Right lobe of liver (tissue), 6 donors: ENCODE data around the gene ERBB4. TPM values are rescaled to one million over a fixed set of nuclear protein-coding genes. Genes with fewer than 3 reads are reported as not detected.

Experiments used
- ATAC-seq, 4 donors: fragments of 200-7000 bp; cut with Tn5 transposase; one replicate each; pipeline ENCODE4 v1.9.1; 2020; ENCODE audit warnings: mild to moderate bottlenecking in 4 of 4, moderate library complexity in 4 of 4
- DNase-seq, 3 donors: peaks; one replicate each; pipeline ENCODE4 v3.0.0-alpha.2; 2020
- H3K27ac ChIP-seq, 3 donors: fragments of 200-600 bp; one replicate each; pipeline ENCODE4 v1.8.0; 2022
- H3K27me3 ChIP-seq, 2 donors: fragments of 200-600 bp; one replicate each; pipeline ENCODE4 v1.8.0; 2022
- H3K36me3 ChIP-seq, 4 donors: fragments of 200-600 bp; sonication (generic) in 1 of 4; one replicate each; pipeline versions ENCODE4 v1.5.1 to v1.8.0; 2017 to 2022; ENCODE audit warnings: control low read depth in 1 of 4
- H3K4me1 ChIP-seq, 4 donors: fragments of 200-600 bp; sonication (generic) in 1 of 4; one replicate each; pipeline versions ENCODE4 v1.5.1 to v1.8.0; 2017 to 2022; ENCODE audit warnings: control low read depth in 1 of 4
- H3K4me3 ChIP-seq, 3 donors: fragments of 200-600 bp; one replicate each; pipeline ENCODE4 v1.8.0; 2022
- H3K9me3 ChIP-seq, 4 donors: fragments of 200-600 bp; sonication (generic) in 1 of 4; one replicate each; pipeline versions ENCODE4 v1.5.1 to v1.8.0; 2017 to 2022; ENCODE audit warnings: control low read depth in 1 of 4
- CTCF ChIP-seq, 4 donors: fragments of 200-600 bp in 3 of 4; fragments of 450-650 bp in 1 of 4; IDR thresholded peaks; one replicate each; pipeline versions ENCODE4 v1.5.1 to v1.8.0; 2016 to 2022; ENCODE audit warnings: antibody characterized with exemption in 4 of 4, mild to moderate bottlenecking in 2 of 4
- POLR2A ChIP-seq: fragments of 450-650 bp; IDR thresholded peaks from one replicate; pipeline ENCODE4 v1.6.1; 2017; ENCODE audit warnings: antibody characterized with exemption, mild to moderate bottlenecking
- WGBS: methylation state at CpG from one replicate; pipeline ENCODE4 v1.1.6; 2018; ENCODE audit warnings: low coverage, low lambda C conversion rate; ENCODE audit not compliant: insufficient coverage; ENCODE audit errors: missing lambda C conversion rate; 5-methylcytosine and 5-hydroxymethylcytosine counted together
- intact Hi-C, 2 donors: fragments of 100-400 bp; cut with DNase I; formaldehyde crosslinking; loops; one replicate each; pipeline versions ENCODE4 v1.11.2 to v1.14.1; 2022
- total RNA-seq, 6 experiments: library from RNA; depleted of rRNA in 2 of 6; stranded (reverse); fragments of >200 nt in 2 of 6; fragmentation: NEBNext Ultra II Directional in 3 of 6; extraction: Animal tissue kit (Norgen Biotek cat#: 25700) in 3 of 6; gene quantifications; one replicate each; pipeline versions ENCODE4 v1.1.0 to v1.2.4, GENCODE V29; 2016 to 2023
- donor health status: DM: no; HTN: yes; CAD: no.
- donor health status: DM: no; HTN: no; CAD: no.
- donor health status: DM: no; HTN: no; CAD: no.
- donor health status: DM: no; HTN: yes; CAD: no.
- donor health status: DM: no; HTN: yes; CAD: no.

Gene ERBB4
- total RNA-seq, 6 experiments from 2014 or later, result 0.02 to 0.59 (median 0.08) TPM; not detected in 2

- Histone ChIP-seq H3K4me1 (no peaks in the 10 kb centered on the region), H3K27me3 (no peaks in the 10 kb centered on the region), H3K9me3 (no peaks in the 10 kb centered on the region), H3K4me3 (no peak overlapping the region), H3K36me3 (no peaks in the 10 kb centered on the region), H3K27ac (no peak overlapping the region)
- TF ChIP-seq CTCF (IDR thresholded peaks at IDR 0.05) (no peak), POLR2A (no peak)
- ATAC-seq, result no peak
- intact Hi-C loops, result no loop called here
- 38% methylated on average over 3 of the region's 3 CpGs for WGBS
- DNase-seq, result no peak
Observed at GRCh38 chr2:211654211-211654780, 884.3 kb downstream of the ERBB4 start.

- Histone ChIP-seq H3K4me3 (no peak overlapping the region), H3K36me3 (no peaks in the 10 kb centered on the region), H3K27ac (no peak overlapping the region), H3K9me3 (no peaks in the 10 kb centered on the region), H3K4me1 (no peaks in the 10 kb centered on the region), H3K27me3 (no peaks in the 10 kb centered on the region)
- DNase-seq (no peak), ATAC-seq (no peak)
- intact Hi-C loops, result no loop called here
- 53% methylated on average over 1 of the region's 1 CpG for WGBS
- TF ChIP-seq CTCF (IDR thresholded peaks at IDR 0.05), result no peak
- TF ChIP-seq POLR2A, result no peak
Observed at GRCh38 chr2:211652327-211652726, 886.3 kb downstream of the ERBB4 start.

- Histone ChIP-seq H3K4me3 (no peak overlapping the region), H3K4me1 (no peaks in the 10 kb centered on the region), H3K9me3 (no peaks in the 10 kb centered on the region), H3K36me3 (no peaks in the 10 kb centered on the region), H3K27me3 (no peaks in the 10 kb centered on the region), H3K27ac (no peak overlapping the region)
- intact Hi-C loops, result no loop called here
- WGBS, result 47% methylated on average over 2 of the region's 2 CpGs
- no peak for ATAC-seq
- TF ChIP-seq POLR2A (no peak), CTCF (IDR thresholded peaks at IDR 0.05) (no peak)
- no peak for DNase-seq
Observed at GRCh38 chr2:211649331-211649730, 889.3 kb downstream of the ERBB4 start.

- intact Hi-C loops, result no loop called here
- Histone ChIP-seq H3K27me3 (no peaks in the 10 kb centered on the region), H3K4me1 (no peaks in the 10 kb centered on the region), H3K4me3 (no peak overlapping the region), H3K36me3 (no peaks in the 10 kb centered on the region), H3K9me3 (no peaks in the 10 kb centered on the region), H3K27ac (no peak overlapping the region)
- ATAC-seq (no peak), DNase-seq (no peak)
- no peak for TF ChIP-seq CTCF (IDR thresholded peaks at IDR 0.05)
- no peak for TF ChIP-seq POLR2A
- WGBS, result 29% methylated on average over 1 of the region's 1 CpG
Observed at GRCh38 chr2:211631503-211631902, 907.1 kb downstream of the ERBB4 start.

- intact Hi-C loops, result no loop called here
- DNase-seq, result no peak
- Histone ChIP-seq H3K27ac (no peak overlapping the region), H3K27me3 (no peaks in the 10 kb centered on the region), H3K36me3 (no peaks in the 10 kb centered on the region), H3K4me1 (no peaks in the 10 kb centered on the region), H3K4me3 (no peak overlapping the region), H3K9me3 (no peaks in the 10 kb centered on the region)
- no peak for ATAC-seq
- TF ChIP-seq POLR2A (no peak), CTCF (IDR thresholded peaks at IDR 0.05) (no peak)
Observed at GRCh38 chr2:211623096-211623495, 915.5 kb downstream of the ERBB4 start.
